ENCODE results near the gene GUCY2F.

The GUCY2F gene

DNA sequence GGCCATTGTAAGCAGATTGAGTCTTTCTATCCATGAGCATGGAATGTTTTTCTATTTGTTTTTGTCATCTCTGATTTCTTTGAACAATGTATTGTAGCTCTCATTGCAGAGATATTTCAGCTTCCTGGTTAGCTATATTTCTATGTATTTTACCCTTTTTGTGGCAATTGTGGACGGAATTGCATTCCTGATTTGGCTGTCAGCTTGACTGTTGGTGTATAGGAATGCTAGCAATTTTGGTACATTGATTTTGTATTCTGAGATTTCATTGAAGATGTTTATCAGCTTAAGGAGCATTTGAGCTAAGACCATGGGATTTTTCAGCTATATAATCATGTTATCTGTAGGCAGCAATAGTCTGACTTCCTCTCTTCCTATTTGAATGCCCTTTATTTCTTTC, 154.6 kb downstream of the GUCY2F start:
- no peak for DNase-seq
